Right ventricle myocardium inferior (tissue), 1 donor: ENCODE measurements around the gene SPRTN. TPM values are rescaled to one million over a fixed set of nuclear protein-coding genes. Genes with fewer than 3 reads are reported as not detected.
A peak's percentile ranks its signal among the peaks of the same experiment; 100 is the strongest.

Source experiments
- ATAC-seq: fragments of 200-7000 bp; cut with Tn5 transposase; one replicate; pipeline ENCODE4 v1.9.1; 2020; ENCODE audit warnings: mild to moderate bottlenecking, moderate library complexity
- DNase-seq: peaks from one replicate; pipeline ENCODE4 v3.0.0; 2021; ENCODE audit errors: missing footprints
- intact Hi-C: fragments of 100-400 bp; cut with DNase I; formaldehyde crosslinking; loops from one replicate; pipeline ENCODE4 v1.11.0; 2022
- total RNA-seq: library from RNA; stranded (reverse); fragmentation: NEBNext Ultra II Directional; extraction: Animal tissue kit (Norgen Biotek cat#: 25700); gene quantifications from one replicate; pipeline ENCODE4 v1.2.1, GENCODE V29; 2021
- donor health status: DM: no; HTN: yes; CAD: no; lungs with severe emphysema.

Gene SPRTN
- total RNA-seq, 1 donor from 2014 or later = 6.5 TPM

- ATAC-seq = peak; percentile 89
- peak; percentile 5 for DNase-seq
- intact Hi-C loops = no loop called here
Observed at GRCh38 chr1:231395076-231395997, 57.2 kb downstream of the SPRTN start.

- no peak for ATAC-seq
Observed at GRCh38 chr1:231395998-231396390, 57.9 kb downstream of the SPRTN start.

GRCh38 chr1:231396643-231397042 is 58.5 kb downstream of the SPRTN start:
- no peak for ATAC-seq
- intact Hi-C loops = no loop called here
- no peak for DNase-seq

More at GRCh38 chr1:231395998-231396390, 57.9 kb downstream of the SPRTN start:
- no peak for DNase-seq
- intact Hi-C loops = no loop called here

- intact Hi-C loops = no loop called here
- ATAC-seq (no peak), DNase-seq (no peak)
Observed at GRCh38 chr1:231397886-231398671, 60.0 kb downstream of the SPRTN start.

- no peak for DNase-seq
- ATAC-seq = no peak
- intact Hi-C loops = no loop called here
Observed at GRCh38 chr1:231401478-231401877, 63.4 kb downstream of the SPRTN start.

GRCh38 chr1:231404318-231404717 is 66.2 kb downstream of the SPRTN start:
- ATAC-seq = no peak
- no peak for DNase-seq
- intact Hi-C loops = no loop called here

Other genes with a start within 250 kb of the SPRTN start
- 0.11 TPM for gene TRIM67, start 176.2 kb upstream of the SPRTN start, total RNA-seq
- gene GNPAT, start 97.1 kb upstream of the SPRTN start, total RNA-seq = 59.1 TPM
- gene EXOC8, start 441 bp upstream of the SPRTN start, total RNA-seq = 11.3 TPM
- 86.0 TPM for gene EGLN1, start 84.0 kb downstream of the SPRTN start, total RNA-seq
- gene TSNAX, start 190.4 kb downstream of the SPRTN start, total RNA-seq = 22.6 TPM